GM23248 (cell line): ENCODE measurements around the gene GOSR1.

Experiments
- EZH2 ChIP-seq: fragments of 200-600 bp; sonication (generic); IDR thresholded peaks from 2 replicates; pipeline ENCODE4 v1.6.1; 2018; ENCODE audit warnings: antibody characterized with exemption, mild to moderate bottlenecking; ENCODE audit not compliant: insufficient read depth, poor library complexity, severe bottlenecking
- EZH2phosphoT487 ChIP-seq: fragments of 200-600 bp; sonication (generic); IDR thresholded peaks from 2 replicates; pipeline ENCODE4 v1.6.1; 2018; ENCODE audit warnings: antibody characterized with exemption, moderate library complexity, mild to moderate bottlenecking, low read depth; ENCODE audit not compliant: insufficient read depth

DNA sequence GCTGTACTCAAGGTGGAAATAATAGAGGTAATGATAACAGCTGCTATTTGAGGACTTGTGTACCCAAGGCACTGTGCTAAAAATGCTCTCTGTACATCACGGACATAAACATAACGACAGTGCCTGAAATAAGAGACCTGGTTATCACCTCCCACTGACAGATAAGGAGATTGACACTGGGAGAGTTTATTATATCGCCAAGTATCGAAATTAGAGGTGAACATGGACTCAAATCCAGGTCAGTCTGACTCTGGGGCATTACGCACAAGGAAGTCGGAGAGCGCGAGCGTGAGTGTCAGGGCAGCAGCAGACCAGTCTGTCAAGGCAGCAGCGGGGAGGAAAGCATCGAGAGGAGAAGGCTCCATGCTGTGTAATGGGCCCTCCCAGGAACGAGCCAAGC is 57.1 kb downstream of the GOSR1 start:
- TF ChIP-seq EZH2 (no peak), EZH2phosphoT487 (no peak)
